H1 (cell line): ENCODE measurements around the gene ALDH5A1. TPM values are rescaled to one million over a fixed set of nuclear protein-coding genes. Genes with fewer than 3 reads are reported as not detected.

Experiments
- CTCF ChIA-PET: fragments of 300-600 bp; sonication (Branson Sonifier 250); formaldehyde crosslinking; loops from one replicate; lab custom pipeline; 2021; ENCODE audit not compliant: partially characterized antibody; lab: Charles Lee
- POLR2A ChIA-PET: fragments of 300-600 bp; sonication (Branson Sonifier 250); formaldehyde crosslinking; loops from one replicate; lab custom pipeline; 2021; ENCODE audit warnings: inconsistent platforms; ENCODE audit not compliant: partially characterized antibody; lab: Charles Lee
- DNase-seq, 2 experiments: peaks; one replicate each; pipeline versions ENCODE4 v3.0.0 to v3.0.0-alpha.2; 2010 to 2022; ENCODE audit warnings: low spot score in 2 of 2, low read depth in 1 of 2, mixed read lengths in 1 of 2
- FAIRE-seq: peaks from 2 replicates; lab custom pipeline; 2011; peaks lifted over from hg19 to GRCh38; lab: Jason Lieb, UNC
- H2AFZ ChIP-seq: 2 replicates; pipeline ENCODE4 v1.8.1; 2012; ENCODE audit warnings: low read length, inconsistent platforms
- H2AK5ac ChIP-seq: 2 replicates; pipeline ENCODE4 v1.6.1; 2013; ENCODE audit warnings: low read depth, low read length
- H2BK120ac ChIP-seq: replicated peaks from 2 replicates; pipeline ENCODE3; 2013; ENCODE audit warnings: low read depth, low read length, inconsistent platforms
- H2BK12ac ChIP-seq: 2 replicates; pipeline ENCODE4 v1.6.1; 2013; ENCODE audit warnings: low read depth, low read length
- H2BK15ac ChIP-seq: 2 replicates; pipeline ENCODE4 v1.6.1; 2013; ENCODE audit warnings: low read length
- H2BK20ac ChIP-seq: 2 replicates; pipeline ENCODE4 v1.6.1; 2013; ENCODE audit warnings: low read length
- H2BK5ac ChIP-seq: 2 replicates; pipeline ENCODE4 v1.6.1; 2013; ENCODE audit warnings: low read depth, low read length
- H3K14ac ChIP-seq: 2 replicates; pipeline ENCODE4 v1.6.1; 2013; ENCODE audit warnings: inconsistent platforms; ENCODE audit not compliant: insufficient read length
- H3K18ac ChIP-seq: 2 replicates; pipeline ENCODE4 v1.6.1; 2013; ENCODE audit warnings: low read length; ENCODE audit errors: extremely low read depth
- H3K23ac ChIP-seq: 2 replicates; pipeline ENCODE4 v1.6.1; 2013; ENCODE audit warnings: inconsistent platforms; ENCODE audit not compliant: insufficient read length
- H3K23me2 ChIP-seq: 2 replicates; pipeline ENCODE4 v1.6.1; 2013; ENCODE audit warnings: low read depth, low read length
- H3K27ac ChIP-seq: 2 replicates; pipeline ENCODE4 v1.6.1; 2011; ENCODE audit warnings: low read depth, low read length, inconsistent platforms
- H3K27me3 ChIP-seq, 4 experiments: replicated peaks in 1 of 4; 1 replicate in 1 of 4; 2 replicates in 3 of 4; pipeline versions ENCODE4 v1.6.1 to v1.8.1; 2011 to 2013; ENCODE audit warnings: low read length in 3 of 4, mild to moderate bottlenecking in 3 of 4, inconsistent platforms in 2 of 4, mixed read lengths in 2 of 4, moderate library complexity in 1 of 4; ENCODE audit not compliant: control insufficient read depth in 3 of 4, insufficient read depth in 3 of 4; ENCODE audit errors: extremely low read depth in 1 of 4
- H3K36me3 ChIP-seq, 4 experiments: 2 replicates each; pipeline versions ENCODE4 v1.6.1 to v1.8.1; 2011 to 2013; ENCODE audit warnings: mild to moderate bottlenecking in 4 of 4, low read length in 3 of 4, moderate library complexity in 2 of 4, control low read depth in 1 of 4, inconsistent platforms in 1 of 4; ENCODE audit not compliant: insufficient read depth in 4 of 4, control insufficient read depth in 2 of 4
- H3K4ac ChIP-seq: replicated peaks from 2 replicates; pipeline ENCODE3; 2013; ENCODE audit warnings: low read length, low read depth, mixed read lengths, inconsistent platforms; ENCODE audit not compliant: insufficient read length
- H3K4me1 ChIP-seq, 4 experiments: replicated peaks in 1 of 4; 1 replicate in 1 of 4; 2 replicates in 3 of 4; pipeline versions ENCODE4 v1.6.1 to v1.8.1; 2011 to 2013; ENCODE audit warnings: low read length in 3 of 4, inconsistent platforms in 2 of 4, mixed read lengths in 1 of 4; ENCODE audit not compliant: insufficient read depth in 4 of 4, control insufficient read depth in 3 of 4
- H3K4me2 ChIP-seq, 2 experiments: 2 replicates each; pipeline versions ENCODE4 v1.6.1 to v1.8.1; 2011 to 2013; ENCODE audit warnings: low read depth in 2 of 2, low read length in 2 of 2, control low read depth in 1 of 2, inconsistent platforms in 1 of 2, mild to moderate bottlenecking in 1 of 2; ENCODE audit not compliant: insufficient read depth in 1 of 2
- H3K4me3 ChIP-seq, 4 experiments: fragments of 200-600, 300-600 bp in 1 of 4; sonication (generic), shearing (Covaris generic), sonication (Bioruptor Twin) in 1 of 4; 2 replicates each; pipeline versions ENCODE4 v1.5.1 to v1.8.1; 2011 to 2016; ENCODE audit warnings: low read length in 4 of 4, low read depth in 3 of 4, control low read depth in 2 of 4, inconsistent platforms in 2 of 4, mild to moderate bottlenecking in 2 of 4, mixed read lengths in 1 of 4, moderate library complexity in 1 of 4; ENCODE audit not compliant: insufficient read depth in 2 of 4; ENCODE audit errors: extremely low read depth in 1 of 4
- H3K56ac ChIP-seq: replicated peaks from 2 replicates; pipeline ENCODE3; 2013; ENCODE audit warnings: low read depth, mild to moderate bottlenecking, mixed read lengths, low read length, inconsistent platforms; ENCODE audit not compliant: insufficient read length
- H3K79me1 ChIP-seq: 2 replicates; pipeline ENCODE4 v1.6.1; 2013; ENCODE audit warnings: low read depth, low read length, control low read depth
- H3K79me2 ChIP-seq, 2 experiments: 2 replicates each; pipeline versions ENCODE4 v1.6.1 to v1.8.1; 2012 to 2013; ENCODE audit warnings: low read length in 2 of 2, mild to moderate bottlenecking in 2 of 2, inconsistent platforms in 1 of 2; ENCODE audit not compliant: insufficient read depth in 2 of 2, control insufficient read depth in 1 of 2
- H3K9ac ChIP-seq, 4 experiments: replicated peaks in 1 of 4; 1 replicate in 1 of 4; 2 replicates in 3 of 4; pipeline versions ENCODE4 v1.6.1 to v1.8.1; 2011 to 2013; ENCODE audit warnings: low read depth in 3 of 4, low read length in 3 of 4, control low read depth in 2 of 4, mild to moderate bottlenecking in 2 of 4, moderate library complexity in 2 of 4, inconsistent platforms in 1 of 4; ENCODE audit errors: extremely low read depth in 1 of 4
- H3K9me3 ChIP-seq, 2 experiments: 2 replicates each; pipeline versions ENCODE4 v1.6.1 to v1.8.1; 2012 to 2013; ENCODE audit warnings: mild to moderate bottlenecking in 2 of 2, moderate library complexity in 2 of 2, control low read depth in 1 of 2, inconsistent platforms in 1 of 2, low read depth in 1 of 2, low read length in 1 of 2, mixed read lengths in 1 of 2; ENCODE audit not compliant: insufficient read depth in 2 of 2
- H4K20me1 ChIP-seq, 2 experiments: replicated peaks in 1 of 2; 2 replicates each; pipeline versions ENCODE3 to v1.8.1; 2011 to 2013; ENCODE audit warnings: inconsistent platforms in 2 of 2, low read length in 2 of 2, mild to moderate bottlenecking in 1 of 2; ENCODE audit not compliant: insufficient read depth in 2 of 2, control insufficient read depth in 1 of 2
- H4K5ac ChIP-seq: 2 replicates; pipeline ENCODE4 v1.6.1; 2013; ENCODE audit warnings: low read length, low read depth, mixed read lengths, inconsistent platforms; ENCODE audit not compliant: insufficient read length
- H4K8ac ChIP-seq: 2 replicates; pipeline ENCODE4 v1.8.0; 2013; ENCODE audit warnings: mild to moderate bottlenecking, moderate library complexity, low read length, inconsistent platforms; ENCODE audit not compliant: insufficient read depth; ENCODE audit errors: extremely low read depth
- H4K91ac ChIP-seq: replicated peaks from 2 replicates; pipeline ENCODE3; 2013; ENCODE audit warnings: low read length, mixed read lengths, inconsistent platforms; ENCODE audit not compliant: insufficient read length
- ASH2L ChIP-seq: fragments of 200-600, 300-600 bp; sonication (generic); IDR thresholded peaks from one replicate; pipeline ENCODE4 v1.7.1; 2017; ENCODE audit warnings: low read length
- CHD2 ChIP-seq: IDR thresholded peaks from 2 replicates; pipeline ENCODE4 v1.6.1; 2012; ENCODE audit warnings: low read length, improper control_type of control experiment
- CREB1 ChIP-seq: IDR thresholded peaks from 2 replicates; pipeline ENCODE4 v1.6.1; 2012; ENCODE audit warnings: inconsistent platforms
- HDAC2 ChIP-seq, 2 experiments: fragments of 300-600 bp in 1 of 2; sonication (generic) in 1 of 2; IDR thresholded peaks; 2 replicates each; pipeline ENCODE4 v1.6.1; 2011 to 2012; ENCODE audit warnings: low read depth in 2 of 2, low read length in 2 of 2, mild to moderate bottlenecking in 2 of 2, moderate library complexity in 2 of 2, borderline replicate concordance in 1 of 2, inconsistent platforms in 1 of 2
- JUND ChIP-seq: IDR thresholded peaks from 2 replicates; pipeline ENCODE4 v1.6.1; 2011; ENCODE audit warnings: mild to moderate bottlenecking, improper control_type of control experiment, low read length
- KDM5A ChIP-seq: fragments of 200-600 bp; IDR thresholded peaks from 2 replicates; pipeline ENCODE4 v1.7.1; 2012; ENCODE audit warnings: mild to moderate bottlenecking, low read length, inconsistent platforms, mixed read lengths
- SIRT6 ChIP-seq: IDR thresholded peaks from one replicate; pipeline ENCODE4 v1.7.1; 2012; ENCODE audit warnings: low read length, inconsistent platforms
- SIX5 ChIP-seq: IDR thresholded peaks from 2 replicates; pipeline ENCODE4 v1.6.1; 2011; ENCODE audit warnings: mild to moderate bottlenecking, low read depth, low read length
- SP2 ChIP-seq: IDR thresholded peaks from 2 replicates; pipeline ENCODE4 v1.6.1; 2012; ENCODE audit warnings: mild to moderate bottlenecking, low read length, inconsistent platforms
- WGBS, 2 experiments: shearing (Covaris generic) in 1 of 2; methylation state at CpG; one replicate each; pipeline versions ENCODE4 v1.1.6 to v1.1.7; 2013 to 2015; ENCODE audit warnings: low lambda C conversion rate in 2 of 2, mixed read lengths in 2 of 2, inconsistent platforms in 1 of 2, low coverage in 1 of 2, missing lambda C conversion rate in 1 of 2; ENCODE audit not compliant: insufficient replicate concordance in 2 of 2, insufficient coverage in 1 of 2, insufficient read length in 1 of 2; ENCODE audit errors: extremely low coverage in 1 of 2, missing lambda C conversion rate in 1 of 2; 5-methylcytosine and 5-hydroxymethylcytosine counted together
- polyA plus RNA-seq, 7 experiments: library from polyadenylated mRNA; depleted of rRNA in 3 of 7; stranded (reverse) in 5 of 7; unstranded in 2 of 7; fragments of >200 nt in 5 of 7; fragments of 200-250 nt in 2 of 7; gene quantifications; 1 replicate in 5 of 7; 2 replicates in 1 of 7; 4 replicates in 1 of 7; pipeline versions ENCODE4 v1.2.1 to v1.2.3, GENCODE V29; 2011 to 2013; ENCODE audit warnings: missing spikeins in 2 of 7, mixed read lengths in 2 of 7
- total RNA-seq: library from RNA; stranded (reverse); fragmentation: NEBNext Ultra II Directional; extraction: Animal tissue kit (Norgen Biotek cat#: 25700); gene quantifications from 2 replicates; pipeline ENCODE4 v1.2.1, GENCODE V29; 2021

Gene ALDH5A1
- total and polyA plus RNA-seq, 2 of the 8 experiments (the other 6 are each of a cell fraction or from before 2014, with no cell fraction given), result 1.5 to 2.4 TPM

DNA sequence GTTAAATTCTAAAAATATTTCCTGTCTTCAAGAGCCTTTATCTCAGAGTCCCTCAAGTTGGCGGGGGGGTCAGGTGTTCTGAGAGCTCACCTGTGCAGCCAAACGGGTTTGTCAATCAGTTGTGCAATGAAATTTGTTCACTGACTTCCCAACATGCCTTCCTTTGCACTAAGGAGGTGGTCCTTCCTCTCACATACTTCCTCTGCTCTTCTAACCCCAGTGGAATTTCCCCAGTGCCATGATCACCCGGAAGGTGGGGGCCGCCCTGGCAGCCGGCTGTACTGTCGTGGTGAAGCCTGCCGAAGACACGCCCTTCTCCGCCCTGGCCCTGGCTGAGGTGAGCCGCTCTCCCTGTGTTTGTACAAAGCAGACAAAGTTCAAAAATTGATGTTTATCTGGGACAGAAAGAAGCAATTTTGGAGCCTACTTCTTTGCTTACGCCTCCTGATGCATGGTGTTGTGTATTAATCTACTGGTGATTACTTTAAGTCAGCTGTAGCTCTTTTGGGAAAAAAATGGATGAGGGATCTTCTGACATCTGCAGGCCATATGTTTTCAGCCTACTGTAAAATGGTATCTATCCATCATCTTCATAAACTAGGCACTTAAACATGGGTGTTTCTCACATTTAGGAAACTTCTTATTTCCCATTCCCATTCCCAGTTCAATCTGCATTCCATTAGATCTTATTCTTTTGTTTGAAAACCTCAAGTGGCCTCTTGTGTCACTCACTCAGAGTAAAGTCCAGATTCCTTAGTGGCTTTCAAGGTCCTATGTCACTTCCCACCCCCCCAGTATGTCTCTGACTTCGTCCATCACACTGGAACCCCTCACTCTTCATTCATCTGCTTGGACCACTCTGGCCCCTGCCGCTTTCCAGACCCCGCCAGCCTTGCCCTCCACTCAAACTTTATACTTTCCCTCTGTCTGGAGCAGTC is 10.1 kb downstream of the ALDH5A1 start:
- Histone ChIP-seq H3K18ac (no peak overlapping the region), H2BK120ac (no peak overlapping the region), H3K79me1 (no peaks in the 10 kb centered on the region), H4K20me1 (no peaks in the 10 kb centered on the region), H2AK5ac (no peak overlapping the region), H2BK5ac (no peak overlapping the region), H4K8ac (no peak overlapping the region), H2AFZ (no peak overlapping the region), H3K27me3 (no peaks in the 10 kb centered on the region), H2BK15ac (no peak overlapping the region), H4K5ac (no peak overlapping the region), H4K91ac (no peak overlapping the region), H3K23ac (no peak overlapping the region), H3K4me3 (no peak overlapping the region), H2BK12ac (no peak overlapping the region), H3K14ac (no peak overlapping the region), H3K56ac (no peak overlapping the region), H3K4me1 (no peaks in the 10 kb centered on the region; a peak in 1 of 7 replicates), H3K79me2 (no peaks in the 10 kb centered on the region), H3K9ac (no peak overlapping the region), H3K9me3 (no peaks in the 10 kb centered on the region), H3K27ac (no peak overlapping the region), H2BK20ac (no peak overlapping the region), H3K23me2 (no peaks in the 10 kb centered on the region), H3K4ac (no peak overlapping the region), H3K36me3 (no peaks in the 10 kb centered on the region), H3K4me2 (no peak overlapping the region)
- TF ChIP-seq SIX5, result no peak
- no peak for TF ChIP-seq HDAC2 (IDR thresholded peaks at IDR 0.05; ENCODE audit: borderline replicate concordance in 1 of 2, low read depth in 2 of 2, low read length in 2 of 2)
- TF ChIP-seq SIRT6, result no peak
- no peak for TF ChIP-seq CHD2
- no peak for TF ChIP-seq ASH2L
- no peak for TF ChIP-seq KDM5A
- TF ChIP-seq SP2, result no peak
- no peak for TF ChIP-seq CREB1
- no peak for TF ChIP-seq JUND
- 89% methylated on average over 14 of the region's 14 CpGs; no CpG with 5 or more reads in 1 of the 2 experiments for WGBS, 2 experiments
- FAIRE-seq (no peak), DNase-seq (no peak)
- POLR2A ChIA-PET, result no interaction called here
- CTCF ChIA-PET, result interaction anchor here (2.4 kb wide), 1 partner anchor 16 kb away, joined by 6 read pairs; no protein-coding TSS in a partner anchor
